Renal cortex interstitium (tissue), 15 donors: ENCODE measurements around the gene CEP290. TPM values are rescaled to one million over a fixed set of nuclear protein-coding genes. Genes with fewer than 3 reads are reported as not detected.

Experiments
- DNase-seq, 11 donors: peaks; one replicate each; pipeline ENCODE4 v3.0.0-alpha.2; 2013; ENCODE audit warnings: low read depth in 9 of 11, low spot score in 4 of 11; ENCODE audit errors: extremely low read depth in 1 of 11
- long read RNA-seq, 16 experiments: transcript quantifications; one replicate each; lab custom pipeline, GENCODE V29; 2026
- polyA plus RNA-seq, 3 donors: library from polyadenylated mRNA; unstranded; fragments of 120-200 nt; gene quantifications; one replicate each; pipeline ENCODE4 v1.2.1, GENCODE V29; 2013; ENCODE audit not compliant: insufficient read length in 3 of 3

Gene CEP290
- 10 to 100 TPM; 22.5 to 29.9 (median 29.6) TPM for polyA plus RNA-seq
- long read RNA-seq, donor 1, partial matches to known transcripts: 11 of 11 reads
- long read RNA-seq, donor 1, other reads (novel, unspliced or antisense): 0 of 11 reads
- long read RNA-seq, donor 2, partial matches to known transcripts: 18 of 18 reads
- long read RNA-seq, donor 2, other reads (novel, unspliced or antisense): 0 of 18 reads
- long read RNA-seq, donor 3, partial matches to known transcripts: 55 of 55 reads
- long read RNA-seq, donor 3, other reads (novel, unspliced or antisense): 0 of 55 reads
- long read RNA-seq, donor 4, partial matches to known transcripts: 52 of 52 reads
- long read RNA-seq, donor 4, other reads (novel, unspliced or antisense): 0 of 52 reads
- long read RNA-seq, donor 5: 0 reads
- long read RNA-seq, donor 6, partial matches to known transcripts: 36 of 36 reads
- long read RNA-seq, donor 6, other reads (novel, unspliced or antisense): 0 of 36 reads
- long read RNA-seq, donor 7, partial matches to known transcripts: 49 of 49 reads
- long read RNA-seq, donor 7, other reads (novel, unspliced or antisense): 0 of 49 reads
- long read RNA-seq, donor 8, partial matches to known transcripts: 78 of 78 reads
- long read RNA-seq, donor 8, other reads (novel, unspliced or antisense): 0 of 78 reads
- long read RNA-seq, donor 9, partial matches to known transcripts: 31 of 31 reads
- long read RNA-seq, donor 9, other reads (novel, unspliced or antisense): 0 of 31 reads
- long read RNA-seq, donor 10, full-length matches to known transcripts: 1 of 44 reads
- long read RNA-seq, donor 10, partial matches to known transcripts: 43 of 44 reads
- long read RNA-seq, donor 10, other reads (novel, unspliced or antisense): 0 of 44 reads
- long read RNA-seq, donor 11, partial matches to known transcripts: 16 of 16 reads
- long read RNA-seq, donor 11, other reads (novel, unspliced or antisense): 0 of 16 reads
- long read RNA-seq, donor 12: 0 reads
- long read RNA-seq, donor 13: 0 reads
- long read RNA-seq, donor 14, partial matches to known transcripts: 32 of 32 reads
- long read RNA-seq, donor 14, other reads (novel, unspliced or antisense): 0 of 32 reads
- long read RNA-seq, donor 15, partial matches to known transcripts: 11 of 11 reads
- long read RNA-seq, donor 15, other reads (novel, unspliced or antisense): 0 of 11 reads
- long read RNA-seq, donor 16, partial matches to known transcripts: 126 of 126 reads
- long read RNA-seq, donor 16, other reads (novel, unspliced or antisense): 0 of 126 reads

GRCh38 chr12:88141774-88142609 is at the start of gene CEP290, which contains the start of gene TMTC3:
CEP290 (minus strand) TSS chr12:88142088; CDS start chr12:88141307, 781 bp downstream.
TMTC3 (plus strand) TSS chr12:88142307; CDS start chr12:88148316, 6,009 bp downstream.
- DNase-seq: peak; percentile 93 to 100 (median 98)

- DNase-seq: no peak
Measured at GRCh38 chr12:88188180-88188579, 46.3 kb upstream of the CEP290 start.

- DNase-seq: no peak
Measured at GRCh38 chr12:88187571-88187970, 45.7 kb upstream of the CEP290 start.

GRCh38 chr12:88185988-88186387 is 44.1 kb upstream of the CEP290 start:
- no peak for DNase-seq

GRCh38 chr12:88185279-88185678 is 43.4 kb upstream of the CEP290 start:
- no peak for DNase-seq

- DNase-seq: no peak
Measured at GRCh38 chr12:88184196-88184595, 42.3 kb upstream of the CEP290 start.

GRCh38 chr12:88182416-88182815 is 40.5 kb upstream of the CEP290 start:
- DNase-seq: no peak

- no peak for DNase-seq
Measured at GRCh38 chr12:88181881-88182280, 40.0 kb upstream of the CEP290 start.

GRCh38 chr12:88179436-88180014 is 37.6 kb upstream of the CEP290 start:
- DNase-seq: no peak

DNA sequence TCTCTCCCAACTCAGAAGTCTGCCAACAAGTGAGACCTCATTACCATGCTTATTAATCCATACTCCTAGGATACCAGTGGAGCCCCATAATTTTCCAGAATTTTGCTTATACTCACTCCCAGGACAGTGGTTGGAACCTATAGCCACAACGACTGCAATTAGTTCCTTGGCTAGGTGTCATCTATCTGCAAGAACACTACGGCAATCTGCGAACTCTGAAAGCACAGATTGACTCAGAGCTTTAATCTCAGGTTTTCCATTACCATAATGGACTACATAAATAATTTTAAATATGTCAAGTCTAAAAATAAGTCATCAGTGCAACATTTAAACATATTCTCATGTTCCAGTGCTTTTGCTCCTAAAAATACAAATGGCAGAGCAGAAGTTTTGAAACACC is 33.7 kb upstream of the CEP290 start:
- DNase-seq: no peak

DNA sequence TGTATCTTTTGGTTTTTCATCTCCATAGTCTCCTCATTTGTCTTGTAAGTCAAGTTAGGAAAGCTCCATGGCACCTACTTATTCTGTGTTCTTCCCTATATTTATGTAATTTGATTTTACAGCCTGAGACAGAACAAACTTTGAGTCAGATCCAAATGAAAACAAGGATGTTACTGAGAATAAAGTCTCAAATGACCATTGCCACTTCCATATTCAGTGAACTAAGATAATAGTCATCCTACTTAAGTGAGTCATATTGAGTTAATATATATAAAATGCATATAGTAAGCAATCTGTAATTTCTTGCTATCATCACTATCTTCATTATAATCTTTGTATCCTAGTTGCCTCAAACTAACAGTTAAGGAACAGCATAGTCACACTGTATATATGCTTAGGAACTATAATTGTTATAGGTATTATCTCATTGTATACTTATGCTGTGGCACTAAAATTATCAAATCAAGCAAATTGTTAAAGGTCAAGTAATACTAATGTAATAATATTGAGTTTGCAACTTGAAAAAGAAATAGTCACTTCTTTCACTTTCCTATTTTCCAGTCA is 31.0 kb upstream of the CEP290 start:
- no peak for DNase-seq

- no peak for DNase-seq
Measured at GRCh38 chr12:88167384-88167783, 25.5 kb upstream of the CEP290 start.

- DNase-seq: no peak
Measured at GRCh38 chr12:88166179-88166578, 24.3 kb upstream of the CEP290 start.

- DNase-seq: no peak
Measured at GRCh38 chr12:88163371-88163770, 21.5 kb upstream of the CEP290 start.

DNA sequence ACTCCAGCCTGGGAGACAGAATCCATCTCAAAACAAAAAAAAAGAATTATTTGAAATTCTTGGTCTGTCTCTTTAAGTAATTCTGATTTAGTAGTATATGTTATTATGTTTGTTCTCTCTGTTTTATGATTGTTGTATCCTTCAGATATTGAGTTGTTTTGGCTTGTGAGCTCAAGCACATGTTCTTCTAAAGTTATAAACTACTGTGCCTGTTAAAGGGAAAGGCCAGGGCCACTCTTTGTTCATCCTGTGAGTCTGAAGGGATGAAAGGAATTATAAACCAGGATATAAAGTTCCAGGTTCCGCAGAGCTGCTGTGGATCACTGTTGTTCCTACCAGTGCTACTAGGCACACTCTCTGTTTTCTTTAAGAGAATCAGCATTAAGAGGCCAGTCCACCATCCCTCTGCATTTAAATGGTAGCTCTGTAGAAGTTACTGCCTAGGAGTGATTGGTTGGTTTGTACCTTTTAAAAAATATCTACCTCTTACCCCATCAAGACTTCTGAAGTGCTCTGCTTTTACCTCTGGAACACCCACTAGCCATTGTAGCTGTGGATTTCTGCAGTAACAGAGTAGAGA is 14.3 kb upstream of the CEP290 start:
- DNase-seq: no peak

DNA sequence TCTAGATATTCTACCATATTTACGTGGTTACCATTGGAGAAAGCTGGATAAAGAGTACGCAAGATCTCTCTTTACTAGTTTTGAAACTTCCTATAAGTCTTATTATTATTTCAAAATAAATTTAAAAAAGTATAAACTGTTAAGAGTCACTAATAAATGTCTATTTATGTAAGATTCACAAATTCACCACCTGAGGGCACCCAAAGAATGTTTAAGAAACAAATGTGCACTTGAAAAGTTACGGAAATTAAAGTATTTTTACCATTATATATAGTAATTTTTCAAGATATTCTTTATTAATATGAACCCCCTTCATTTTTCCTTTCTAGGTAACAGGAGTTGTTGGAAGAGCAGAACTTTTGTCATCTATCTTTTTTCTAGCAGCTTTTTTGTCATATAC is 12.1 kb upstream of the CEP290 start:
- DNase-seq: peak in 4 of 11 donors; percentile 2 to 12 (median 4)

GRCh38 chr12:88150063-88150462 is 8.2 kb upstream of the CEP290 start:
- DNase-seq: no peak
